ENCODE results near the gene ZPBP2.

The ZPBP2 gene

DNA sequence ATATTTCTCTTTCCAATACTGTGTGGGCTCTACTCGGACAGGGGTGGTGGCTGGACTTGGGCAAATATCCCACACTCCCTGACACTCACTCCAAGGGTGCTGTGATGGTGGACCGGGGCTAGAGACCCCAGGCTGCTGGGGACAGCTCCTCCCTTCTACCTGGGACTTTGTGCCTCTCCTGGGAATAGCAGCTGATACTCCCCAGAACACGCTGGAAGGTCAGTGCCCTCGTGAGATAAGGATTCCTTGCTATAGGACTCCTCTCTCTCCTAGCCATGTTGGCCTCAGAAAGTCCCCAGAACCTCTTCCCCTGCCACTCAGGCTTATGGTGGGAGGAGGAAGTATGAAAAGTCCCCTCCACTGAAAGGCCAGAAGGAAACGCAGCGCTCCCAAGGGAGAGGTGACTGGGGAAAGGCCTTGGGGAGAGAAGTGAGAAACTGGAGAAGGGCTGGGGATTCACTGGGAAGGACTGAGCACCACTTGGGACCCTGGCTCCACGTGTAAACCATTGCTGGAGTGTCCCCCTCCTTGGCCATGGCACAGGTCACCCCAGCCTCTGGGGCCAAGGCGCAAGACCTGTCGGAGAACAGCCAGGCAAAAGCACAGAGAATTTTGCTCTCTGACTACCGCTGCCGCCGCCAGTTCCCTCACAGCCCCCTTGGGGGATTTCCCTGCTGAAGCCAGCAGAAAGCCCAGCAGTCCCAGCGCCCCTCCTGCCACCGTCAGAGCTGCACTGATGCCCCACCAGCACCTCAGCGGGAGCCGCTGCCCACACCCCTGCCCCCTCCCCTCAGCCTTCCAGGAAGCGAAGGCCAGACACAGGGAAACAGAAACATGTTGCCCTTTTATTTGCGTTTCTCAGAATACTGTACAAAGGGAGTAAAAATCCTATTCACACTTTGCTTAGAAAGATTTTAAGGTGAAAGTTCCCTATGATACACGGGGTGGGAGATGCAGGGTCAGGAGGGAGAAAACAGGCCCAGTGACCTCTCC lies 52.5 kb downstream of the ZPBP2 start:
- TF ChIP-seq CTCF (IDR thresholded peaks at IDR 0.05; ENCODE audit: control insufficient read depth, insufficient read depth, low read depth, low read length, missing control alignments), result no peak
- DNase-seq (ENCODE audit: low read depth), result no peak
- H3K4me3 ChIP-seq (ENCODE audit: control insufficient read depth, low read depth, low read length), result no peak overlapping the region

DNA sequence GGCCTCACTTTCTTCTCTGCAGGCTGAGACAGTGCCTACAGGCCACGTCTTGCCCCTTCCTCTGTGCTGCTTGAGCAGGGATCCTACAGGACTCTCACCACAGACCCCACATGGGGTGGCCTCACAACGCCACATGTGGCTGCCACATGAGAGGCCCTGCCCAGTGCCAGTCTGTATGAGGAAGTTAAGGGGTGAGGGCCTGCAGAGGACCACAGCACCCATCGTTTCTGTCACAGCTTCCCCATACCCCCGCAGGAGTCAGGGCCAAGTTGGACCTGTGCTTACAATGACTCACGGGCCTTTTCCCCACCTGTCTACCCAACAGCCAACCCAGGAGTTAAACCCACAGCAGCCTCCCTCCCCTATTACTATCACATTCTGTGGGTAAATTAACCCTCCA lies 53.3 kb downstream of the ZPBP2 start:
- no peak overlapping the region for H3K4me3 ChIP-seq (ENCODE audit: control insufficient read depth, low read depth, low read length)
- DNase-seq (ENCODE audit: low read depth), result no peak
- no peak for TF ChIP-seq CTCF (IDR thresholded peaks at IDR 0.05; ENCODE audit: control insufficient read depth, insufficient read depth, low read depth, low read length, missing control alignments)

DNA sequence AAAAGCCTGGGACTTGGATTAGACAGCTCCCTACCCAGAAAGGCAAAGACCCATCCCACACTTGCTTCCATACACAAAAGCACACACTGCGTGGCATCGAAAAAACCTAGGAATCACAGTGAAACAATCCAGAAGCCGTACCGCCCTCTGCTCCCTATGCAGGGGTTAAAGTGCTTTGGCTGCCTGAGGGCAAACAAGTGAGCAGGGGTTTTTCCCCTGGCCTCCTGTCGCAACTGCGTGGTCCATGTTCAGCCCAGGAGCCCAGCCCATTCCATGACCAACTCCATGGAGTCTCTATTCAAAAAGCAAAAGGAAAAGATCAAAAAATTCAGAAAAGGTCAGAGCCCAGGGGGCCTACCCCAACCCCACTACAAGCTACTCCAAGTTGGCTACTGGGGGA lies 54.0 kb downstream of the ZPBP2 start:
- H3K4me3 ChIP-seq (ENCODE audit: control insufficient read depth, low read depth, low read length), result no peak overlapping the region
- DNase-seq (ENCODE audit: low read depth), result no peak
- TF ChIP-seq CTCF (IDR thresholded peaks at IDR 0.05; ENCODE audit: control insufficient read depth, insufficient read depth, low read depth, low read length, missing control alignments), result no peak

DNA sequence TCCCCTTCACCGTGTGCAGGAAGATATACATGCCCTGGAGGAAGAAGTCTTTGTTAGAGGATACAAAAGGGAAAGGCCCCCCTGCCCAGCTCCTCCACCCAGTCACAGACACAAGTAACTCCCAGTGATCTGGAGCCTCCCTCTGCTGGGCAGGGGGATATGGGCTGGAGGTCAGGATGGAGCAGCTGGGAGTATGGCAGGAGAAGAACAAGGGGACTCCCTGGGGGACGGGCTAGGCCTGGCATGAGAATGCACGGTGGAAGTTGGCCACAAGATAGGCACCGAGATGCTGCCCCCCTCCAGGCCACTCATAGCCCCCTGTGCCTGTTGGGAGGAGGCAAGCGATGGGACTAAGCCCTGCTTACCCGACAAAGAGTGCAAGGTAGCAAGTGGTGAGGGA lies 55.2 kb downstream of the ZPBP2 start:
- no peak overlapping the region for H3K4me3 ChIP-seq (ENCODE audit: control insufficient read depth, low read depth, low read length)
- TF ChIP-seq CTCF (IDR thresholded peaks at IDR 0.05; ENCODE audit: control insufficient read depth, insufficient read depth, low read depth, low read length, missing control alignments), result no peak
- DNase-seq (ENCODE audit: low read depth), result no peak

DNA sequence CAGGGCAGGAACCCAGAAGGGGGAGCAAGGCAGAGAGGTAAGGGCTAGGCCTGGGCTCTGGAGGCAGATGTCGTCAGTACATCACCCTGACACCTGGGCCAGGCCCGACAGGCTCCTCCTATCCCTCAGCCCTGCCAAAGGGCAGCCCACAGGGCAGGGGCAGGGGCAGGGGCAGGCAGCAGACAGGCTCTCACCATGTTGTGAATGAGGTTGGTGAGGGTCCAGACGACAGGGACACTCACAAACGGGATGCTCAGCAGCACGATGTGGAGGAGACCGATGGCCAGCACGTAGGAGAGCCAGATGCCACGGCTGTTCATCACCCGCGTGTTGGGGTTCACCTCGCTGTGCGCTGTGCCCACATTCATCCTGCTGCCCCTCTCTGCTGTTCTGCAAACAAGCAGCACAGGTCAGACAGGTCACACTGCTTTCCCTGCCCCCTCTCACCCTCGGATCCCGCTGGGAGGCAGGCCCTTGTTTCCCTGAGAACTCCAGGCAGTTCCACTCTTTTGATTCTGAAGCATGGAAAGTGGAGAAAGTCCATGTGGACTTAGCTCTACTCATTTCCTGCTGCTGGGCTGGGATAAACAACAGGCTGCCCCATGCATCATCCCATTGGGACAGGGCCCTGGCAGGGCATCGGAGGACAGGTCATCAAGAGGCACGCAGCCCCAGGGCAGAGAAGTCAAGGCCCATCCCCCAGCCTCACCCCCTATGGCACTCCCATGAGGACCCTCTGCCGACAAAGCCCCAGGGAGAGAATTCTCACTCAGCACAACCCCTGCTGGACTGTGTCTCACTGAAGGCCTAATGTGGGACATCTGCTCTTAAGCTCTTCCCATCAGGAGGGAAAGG lies 56.1 kb downstream of the ZPBP2 start:
- TF ChIP-seq CTCF (IDR thresholded peaks at IDR 0.05; ENCODE audit: control insufficient read depth, insufficient read depth, low read depth, low read length, missing control alignments), result no peak
- no peak overlapping the region for H3K4me3 ChIP-seq (ENCODE audit: control insufficient read depth, low read depth, low read length)
- no peak for DNase-seq (ENCODE audit: low read depth)

DNA sequence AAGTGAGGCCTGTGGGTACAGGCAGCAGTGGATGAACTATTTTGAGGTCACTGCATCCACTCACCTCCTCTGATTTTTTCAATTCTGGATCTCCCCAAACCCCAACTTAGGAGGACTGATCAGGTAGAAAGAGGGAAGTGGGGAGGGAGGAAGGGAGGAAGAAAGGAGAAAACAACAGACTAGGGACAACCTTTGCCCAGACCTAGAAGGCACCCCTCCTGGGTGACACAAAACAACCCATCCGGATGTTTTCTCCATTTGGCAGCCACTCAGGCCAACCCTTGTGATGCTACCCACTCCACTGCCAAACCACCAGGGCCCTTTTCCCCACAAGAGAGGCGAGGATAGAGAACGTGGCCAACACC lies 56.7 kb downstream of the ZPBP2 start:
- no peak for TF ChIP-seq CTCF (IDR thresholded peaks at IDR 0.05; ENCODE audit: control insufficient read depth, insufficient read depth, low read depth, low read length, missing control alignments)
- no peak overlapping the region for H3K4me3 ChIP-seq (ENCODE audit: control insufficient read depth, low read depth, low read length)
- DNase-seq (ENCODE audit: low read depth), result no peak
